NCI-H510A (cell line): ENCODE measurements around the gene SH3PXD2A.

ENCODE experiments used
- DNase-seq: peaks from one replicate; lab custom pipeline; 2025; lab: John Stamatoyannopoulos, UW

Gene SH3PXD2A

GRCh38 chr10:103581499-103581898 is 273.9 kb downstream of the SH3PXD2A start:
- no peak for DNase-seq

- DNase-seq = no peak
These were observed 274.9 kb downstream of the SH3PXD2A start for GRCh38 chr10:103580430-103580829.

GRCh38 chr10:103580011-103580410 is 275.4 kb downstream of the SH3PXD2A start:
- DNase-seq = no peak

GRCh38 chr10:103578782-103579382 is 276.5 kb downstream of the SH3PXD2A start:
- peak; percentile 52 for DNase-seq

GRCh38 chr10:103576862-103577261 is 278.5 kb downstream of the SH3PXD2A start:
- peak; percentile 91 for DNase-seq

GRCh38 chr10:103576076-103576471 is 279.3 kb downstream of the SH3PXD2A start:
- no peak for DNase-seq

GRCh38 chr10:103575416-103576075 is 279.8 kb downstream of the SH3PXD2A start:
- no peak for DNase-seq

GRCh38 chr10:103574097-103575061 is 281.0 kb downstream of the SH3PXD2A start:
- DNase-seq = no peak

GRCh38 chr10:103573205-103573487 is 282.2 kb downstream of the SH3PXD2A start:
- no peak for DNase-seq

GRCh38 chr10:103572347-103573204 is 282.8 kb downstream of the SH3PXD2A start:
- no peak for DNase-seq

GRCh38 chr10:103571656-103571975 is 283.8 kb downstream of the SH3PXD2A start:
- no peak for DNase-seq

GRCh38 chr10:103570844-103571655 is 284.3 kb downstream of the SH3PXD2A start:
- no peak for DNase-seq

- no peak for DNase-seq
These were observed 285.5 kb downstream of the SH3PXD2A start for GRCh38 chr10:103569896-103570295.

- DNase-seq = no peak
These were observed 286.9 kb downstream of the SH3PXD2A start for GRCh38 chr10:103568505-103568904.

- DNase-seq = no peak
These were observed 288.8 kb downstream of the SH3PXD2A start for GRCh38 chr10:103566536-103566935.

GRCh38 chr10:103564776-103565520 is 290.4 kb downstream of the SH3PXD2A start:
- no peak for DNase-seq

- no peak for DNase-seq
These were observed 291.3 kb downstream of the SH3PXD2A start for GRCh38 chr10:103564116-103564501.

GRCh38 chr10:103563231-103564115 is 291.9 kb downstream of the SH3PXD2A start:
- no peak for DNase-seq

- DNase-seq = no peak
These were observed 293.0 kb downstream of the SH3PXD2A start for GRCh38 chr10:103562383-103562782.

GRCh38 chr10:103560886-103561285 is 294.5 kb downstream of the SH3PXD2A start:
- DNase-seq = no peak
